Neural cell (in vitro differentiated cells): ENCODE data around the gene BABAM1.

Source experiments
- EP300 ChIP-seq: fragments of 450-650 bp; conservative IDR thresholded peaks from 2 replicates; pipeline ENCODE4 v1.6.1; 2014; ENCODE audit warnings: antibody characterized with exemption, mild to moderate bottlenecking, moderate library complexity; ENCODE audit not compliant: poor library complexity, severe bottlenecking
- MXI1 ChIP-seq: fragments of 450-650 bp; conservative IDR thresholded peaks from 2 replicates; pipeline ENCODE4 v1.6.1; 2014; ENCODE audit warnings: antibody characterized with exemption, mild to moderate bottlenecking; ENCODE audit not compliant: poor library complexity, severe bottlenecking
- POLR2AphosphoS5 ChIP-seq: IDR thresholded peaks from 2 replicates; pipeline ENCODE4 v1.6.1; 2012
- TF ChIP-seq, protein P1 (sequence below): fragments of 450-650 bp; IDR thresholded peaks from 2 replicates; pipeline ENCODE4 v1.5.1; 2014; ENCODE audit warnings: antibody characterized with exemption, mild to moderate bottlenecking, moderate library complexity; ENCODE audit not compliant: poor library complexity, severe bottlenecking

DNA sequence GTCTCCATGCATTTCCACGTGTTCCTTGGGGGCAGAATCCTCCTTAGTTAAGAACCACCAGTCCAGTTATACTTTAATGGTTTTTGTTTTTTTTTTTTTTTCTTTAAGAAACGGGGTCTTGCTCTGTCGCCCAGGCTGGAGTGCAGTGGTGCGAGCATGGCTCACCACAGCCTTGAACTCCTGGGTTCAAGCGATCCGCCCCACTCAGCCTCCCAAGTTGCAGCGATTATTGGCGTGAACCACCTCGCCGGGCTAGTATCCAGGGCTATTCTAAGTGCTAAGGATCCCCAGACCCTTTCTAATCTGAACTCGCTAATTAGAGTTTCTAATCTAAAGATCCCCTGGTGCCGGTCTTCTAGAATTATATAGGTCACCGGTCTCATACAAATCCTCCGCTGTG lies 26.4 kb downstream of the BABAM1 start:
- no peak for TF ChIP-seq POLR2AphosphoS5
- TF ChIP-seq, protein P1, sequence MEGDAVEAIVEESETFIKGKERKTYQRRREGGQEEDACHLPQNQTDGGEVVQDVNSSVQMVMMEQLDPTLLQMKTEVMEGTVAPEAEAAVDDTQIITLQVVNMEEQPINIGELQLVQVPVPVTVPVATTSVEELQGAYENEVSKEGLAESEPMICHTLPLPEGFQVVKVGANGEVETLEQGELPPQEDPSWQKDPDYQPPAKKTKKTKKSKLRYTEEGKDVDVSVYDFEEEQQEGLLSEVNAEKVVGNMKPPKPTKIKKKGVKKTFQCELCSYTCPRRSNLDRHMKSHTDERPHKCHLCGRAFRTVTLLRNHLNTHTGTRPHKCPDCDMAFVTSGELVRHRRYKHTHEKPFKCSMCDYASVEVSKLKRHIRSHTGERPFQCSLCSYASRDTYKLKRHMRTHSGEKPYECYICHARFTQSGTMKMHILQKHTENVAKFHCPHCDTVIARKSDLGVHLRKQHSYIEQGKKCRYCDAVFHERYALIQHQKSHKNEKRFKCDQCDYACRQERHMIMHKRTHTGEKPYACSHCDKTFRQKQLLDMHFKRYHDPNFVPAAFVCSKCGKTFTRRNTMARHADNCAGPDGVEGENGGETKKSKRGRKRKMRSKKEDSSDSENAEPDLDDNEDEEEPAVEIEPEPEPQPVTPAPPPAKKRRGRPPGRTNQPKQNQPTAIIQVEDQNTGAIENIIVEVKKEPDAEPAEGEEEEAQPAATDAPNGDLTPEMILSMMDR: no peak
- no peak for TF ChIP-seq EP300
- TF ChIP-seq MXI1: no peak
